ENCODE measurements around the gene DDAH1. TPM values are rescaled to one million over a fixed set of nuclear protein-coding genes. Genes with fewer than 3 reads are reported as not detected.

Gene DDAH1
- total and polyA plus RNA-seq, 12 donors, result 2.4 to 84.5 (median 58.4) TPM

DNA sequence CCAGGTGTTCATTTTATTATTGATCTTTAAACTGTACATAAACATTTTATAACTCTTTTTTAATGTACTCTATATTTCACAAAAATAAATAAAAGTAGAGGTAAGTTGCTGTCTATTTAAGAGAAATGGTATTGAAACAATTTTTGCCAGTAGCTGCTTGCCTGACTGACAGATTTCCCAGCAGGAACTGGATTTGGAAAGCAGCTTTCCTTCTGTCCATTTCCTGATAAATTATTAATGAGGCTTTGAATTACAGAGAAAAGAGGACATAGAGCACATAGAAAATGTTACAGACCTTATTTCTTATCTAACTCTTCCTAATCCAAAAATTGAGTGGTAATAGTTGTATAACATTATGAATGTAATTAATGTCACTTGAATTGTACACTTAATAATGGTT is 108.8 kb downstream of the DDAH1 start:
- no peaks in the 10 kb centered on the region for H3K9me3 ChIP-seq (replicated peaks in 1 of 3)
- H3K4me3 ChIP-seq, result no peak overlapping the region
- DNase-seq, result no peak
- intact Hi-C loops (cut with DNase I), result no loop called here
- no peaks in the 10 kb centered on the region for H3K36me3 ChIP-seq (replicated peaks in 1 of 2)
- no peak overlapping the region for H3K27ac ChIP-seq
- TF ChIP-seq, protein P1, sequence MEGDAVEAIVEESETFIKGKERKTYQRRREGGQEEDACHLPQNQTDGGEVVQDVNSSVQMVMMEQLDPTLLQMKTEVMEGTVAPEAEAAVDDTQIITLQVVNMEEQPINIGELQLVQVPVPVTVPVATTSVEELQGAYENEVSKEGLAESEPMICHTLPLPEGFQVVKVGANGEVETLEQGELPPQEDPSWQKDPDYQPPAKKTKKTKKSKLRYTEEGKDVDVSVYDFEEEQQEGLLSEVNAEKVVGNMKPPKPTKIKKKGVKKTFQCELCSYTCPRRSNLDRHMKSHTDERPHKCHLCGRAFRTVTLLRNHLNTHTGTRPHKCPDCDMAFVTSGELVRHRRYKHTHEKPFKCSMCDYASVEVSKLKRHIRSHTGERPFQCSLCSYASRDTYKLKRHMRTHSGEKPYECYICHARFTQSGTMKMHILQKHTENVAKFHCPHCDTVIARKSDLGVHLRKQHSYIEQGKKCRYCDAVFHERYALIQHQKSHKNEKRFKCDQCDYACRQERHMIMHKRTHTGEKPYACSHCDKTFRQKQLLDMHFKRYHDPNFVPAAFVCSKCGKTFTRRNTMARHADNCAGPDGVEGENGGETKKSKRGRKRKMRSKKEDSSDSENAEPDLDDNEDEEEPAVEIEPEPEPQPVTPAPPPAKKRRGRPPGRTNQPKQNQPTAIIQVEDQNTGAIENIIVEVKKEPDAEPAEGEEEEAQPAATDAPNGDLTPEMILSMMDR (IDR thresholded peaks at IDR 0.05), result no peak
- TF ChIP-seq POLR2A (IDR thresholded peaks at IDR 0.05), result no peak
- H3K27me3 ChIP-seq, result no peaks in the 10 kb centered on the region
- peaks cover 7 to 13% of the 10 kb centered on the region in 2 donors for H3K4me1 ChIP-seq (replicated peaks in 1 of 2)

DNA sequence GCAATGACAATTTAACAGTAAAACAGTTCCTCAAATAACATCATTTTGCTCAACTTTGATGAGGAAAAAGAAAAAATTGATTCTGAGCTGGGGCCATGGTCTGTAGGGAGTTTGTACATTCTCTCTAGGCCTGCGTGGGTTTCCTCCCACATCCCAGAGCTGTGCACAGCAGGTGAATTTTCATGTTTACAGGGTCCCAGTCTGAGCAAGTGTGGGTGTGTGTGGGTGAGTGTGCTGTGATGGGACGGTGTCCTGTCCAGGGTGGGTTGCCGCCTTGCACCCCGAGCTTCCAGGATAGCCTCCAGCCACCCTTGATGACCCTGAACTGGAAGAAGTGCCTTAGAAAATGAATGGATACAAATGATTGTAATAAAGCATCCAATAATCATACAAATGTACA is 112.9 kb downstream of the DDAH1 start:
- 92 to 98% (median 95%) methylated on average over 4 of the region's 4 CpGs for WGBS, 4 donors
- no peak overlapping the region for H3K27ac ChIP-seq
- intact Hi-C loops (cut with DNase I), result no loop called here
- no peaks in the 10 kb centered on the region for H3K27me3 ChIP-seq
- H3K4me3 ChIP-seq, result no peak overlapping the region
- no peaks in the 10 kb centered on the region for H3K36me3 ChIP-seq (replicated peaks in 1 of 2)
- no peaks in the 10 kb centered on the region for H3K4me1 ChIP-seq (replicated peaks in 1 of 2)
- TF ChIP-seq, protein P1 (IDR thresholded peaks at IDR 0.05), result no peak
- no peak for TF ChIP-seq POLR2A (IDR thresholded peaks at IDR 0.05)
- no peak for DNase-seq
- no peaks in the 10 kb centered on the region for H3K9me3 ChIP-seq (replicated peaks in 1 of 3)

DNA sequence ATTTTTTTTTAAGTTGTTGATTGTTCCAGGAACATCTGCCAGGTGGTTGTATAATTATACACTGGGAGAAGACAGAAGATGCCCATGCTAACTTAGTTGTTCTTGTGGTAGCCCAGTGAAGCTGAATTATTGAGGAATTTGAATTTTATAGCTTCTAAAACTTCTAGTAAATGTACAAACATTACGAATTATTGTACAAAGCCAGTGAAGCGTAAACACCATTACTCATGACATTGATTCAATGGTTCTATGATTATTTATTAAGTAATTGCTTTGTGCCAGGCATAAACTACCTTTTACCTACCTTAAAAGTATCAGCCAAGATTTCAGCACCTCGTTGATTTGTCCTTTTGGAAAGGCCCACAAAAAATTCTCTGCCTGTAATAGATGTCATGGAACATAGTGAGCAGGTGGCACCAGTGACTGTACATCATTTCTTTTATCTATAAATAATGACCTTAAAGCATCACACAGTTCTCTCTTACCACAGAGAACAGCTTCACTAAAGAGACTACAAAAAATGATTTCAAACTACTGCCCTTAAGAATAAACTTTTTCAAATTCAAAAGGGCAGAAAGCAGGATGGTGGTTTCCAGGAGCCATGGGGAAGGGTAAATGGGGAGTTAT is 113.6 kb downstream of the DDAH1 start:
- 82 to 88% (median 85%) methylated on average over 3 of the region's 3 CpGs for WGBS, 4 donors
- intact Hi-C loops (cut with DNase I), result no loop called here
- no peaks in the 10 kb centered on the region for H3K36me3 ChIP-seq (replicated peaks in 1 of 2)
- no peaks in the 10 kb centered on the region for H3K4me1 ChIP-seq (replicated peaks in 1 of 2)
- no peaks in the 10 kb centered on the region for H3K9me3 ChIP-seq (replicated peaks in 1 of 3)
- DNase-seq, result no peak
- H3K27me3 ChIP-seq, result no peaks in the 10 kb centered on the region
- TF ChIP-seq, protein P1 (IDR thresholded peaks at IDR 0.05), result no peak
- no peak for TF ChIP-seq POLR2A (IDR thresholded peaks at IDR 0.05)
- H3K27ac ChIP-seq, result no peak overlapping the region
- H3K4me3 ChIP-seq, result no peak overlapping the region

DNA sequence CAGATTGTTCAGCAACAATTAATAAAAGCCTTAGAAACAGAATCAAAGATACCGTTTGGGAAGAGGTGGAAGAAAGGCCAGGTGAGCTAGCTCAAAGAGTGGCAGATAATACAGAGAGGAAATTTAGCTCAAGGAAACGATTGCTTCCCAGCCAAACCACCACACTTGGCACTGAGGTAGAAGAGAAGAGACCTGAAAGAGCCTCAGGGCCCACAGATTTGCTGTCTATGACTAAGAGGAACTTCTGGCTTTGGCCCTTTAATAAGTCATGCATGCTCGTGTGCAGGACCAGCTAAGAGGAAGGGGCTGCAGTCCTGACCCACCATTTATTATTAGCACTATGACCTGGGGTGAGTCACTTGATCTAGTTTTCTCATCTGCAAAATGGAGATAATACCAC is 115.7 kb downstream of the DDAH1 start:
- no peaks in the 10 kb centered on the region for H3K27me3 ChIP-seq
- no peaks in the 10 kb centered on the region for H3K36me3 ChIP-seq (replicated peaks in 1 of 2)
- no peak overlapping the region for H3K4me3 ChIP-seq
- DNase-seq, result no peak
- H3K9me3 ChIP-seq (replicated peaks in 1 of 3), result no peaks in the 10 kb centered on the region
- 84 to 90% (median 89%) methylated on average over 3 of the region's 3 CpGs for WGBS, 4 donors
- TF ChIP-seq, protein P1 (IDR thresholded peaks at IDR 0.05), result no peak
- no peak for TF ChIP-seq POLR2A (IDR thresholded peaks at IDR 0.05)
- H3K4me1 ChIP-seq (replicated peaks in 1 of 2), result no peaks in the 10 kb centered on the region
- no peak overlapping the region for H3K27ac ChIP-seq
- intact Hi-C loops (cut with DNase I), result no loop called here
